Measurements from ENCODE around the gene SBNO1.

DNA sequence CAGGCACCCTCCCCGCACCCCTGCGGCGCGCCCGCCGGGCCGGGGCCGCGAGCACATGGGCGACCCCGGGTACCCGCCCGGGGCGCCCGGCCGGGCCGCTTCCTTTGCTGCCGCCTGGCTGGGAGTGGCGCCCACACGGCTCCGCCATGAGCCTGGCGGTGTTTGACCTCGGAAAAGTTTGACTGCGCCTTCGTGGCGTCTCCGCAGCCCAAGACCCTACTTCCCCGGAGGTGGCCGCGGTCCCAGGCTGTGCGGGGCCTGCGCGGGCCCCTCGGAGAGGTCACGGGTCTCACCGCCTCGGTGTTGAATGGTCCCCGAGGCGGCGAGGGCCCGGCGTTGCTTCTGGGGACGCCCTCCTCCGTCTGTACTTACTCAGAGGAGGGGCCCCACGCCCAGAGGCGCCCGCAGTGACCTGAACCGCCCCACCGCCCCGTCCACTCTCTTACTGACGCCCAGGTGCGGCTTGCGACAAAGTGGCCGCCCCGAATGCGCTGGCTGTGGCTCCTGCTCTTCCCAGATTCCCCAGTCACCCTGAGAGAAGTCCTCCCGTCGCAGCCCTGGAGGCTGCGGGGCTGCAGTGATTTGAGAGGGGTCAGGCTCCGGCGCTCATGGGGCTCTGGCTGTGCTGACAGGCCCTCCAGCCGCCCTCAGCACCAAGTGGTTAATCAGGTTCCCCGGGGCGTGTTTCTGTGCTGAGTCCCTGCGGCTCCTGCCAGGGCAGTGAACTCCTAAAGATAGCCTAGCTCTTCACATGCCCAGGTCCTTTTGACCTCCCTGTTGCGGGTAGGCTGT lies 25.1 kb upstream of the SBNO1 start:
- no peak for TF ChIP-seq EZH2 (IDR thresholded peaks at IDR 0.05; ENCODE audit: borderline replicate concordance, low read length)
- TF ChIP-seq, protein P1, sequence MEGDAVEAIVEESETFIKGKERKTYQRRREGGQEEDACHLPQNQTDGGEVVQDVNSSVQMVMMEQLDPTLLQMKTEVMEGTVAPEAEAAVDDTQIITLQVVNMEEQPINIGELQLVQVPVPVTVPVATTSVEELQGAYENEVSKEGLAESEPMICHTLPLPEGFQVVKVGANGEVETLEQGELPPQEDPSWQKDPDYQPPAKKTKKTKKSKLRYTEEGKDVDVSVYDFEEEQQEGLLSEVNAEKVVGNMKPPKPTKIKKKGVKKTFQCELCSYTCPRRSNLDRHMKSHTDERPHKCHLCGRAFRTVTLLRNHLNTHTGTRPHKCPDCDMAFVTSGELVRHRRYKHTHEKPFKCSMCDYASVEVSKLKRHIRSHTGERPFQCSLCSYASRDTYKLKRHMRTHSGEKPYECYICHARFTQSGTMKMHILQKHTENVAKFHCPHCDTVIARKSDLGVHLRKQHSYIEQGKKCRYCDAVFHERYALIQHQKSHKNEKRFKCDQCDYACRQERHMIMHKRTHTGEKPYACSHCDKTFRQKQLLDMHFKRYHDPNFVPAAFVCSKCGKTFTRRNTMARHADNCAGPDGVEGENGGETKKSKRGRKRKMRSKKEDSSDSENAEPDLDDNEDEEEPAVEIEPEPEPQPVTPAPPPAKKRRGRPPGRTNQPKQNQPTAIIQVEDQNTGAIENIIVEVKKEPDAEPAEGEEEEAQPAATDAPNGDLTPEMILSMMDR (IDR thresholded peaks at IDR 0.05; ENCODE audit: low read length) = no peak

Measured in OCI-LY1 (cell line).